Neural cell (in vitro differentiated cells): ENCODE results near the gene CARD9.

Experiments
- EP300 ChIP-seq: fragments of 450-650 bp; conservative IDR thresholded peaks from 2 replicates; pipeline ENCODE4 v1.6.1; 2014; ENCODE audit warnings: antibody characterized with exemption, mild to moderate bottlenecking, moderate library complexity; ENCODE audit not compliant: poor library complexity, severe bottlenecking
- EZH2 ChIP-seq: fragments of 200-600, 300-800 bp; shearing (Covaris generic), sonication (generic); IDR thresholded peaks from 2 replicates; pipeline ENCODE4 v1.6.1; 2014; ENCODE audit warnings: antibody characterized with exemption, low read length, borderline replicate concordance, mild to moderate bottlenecking; ENCODE audit not compliant: insufficient read depth, poor library complexity, severe bottlenecking
- POLR2AphosphoS5 ChIP-seq: IDR thresholded peaks from 2 replicates; pipeline ENCODE4 v1.6.1; 2012
- RAD21 ChIP-seq: fragments of 450-650 bp; conservative IDR thresholded peaks from 2 replicates; pipeline ENCODE4 v1.6.1; 2014; ENCODE audit warnings: antibody characterized with exemption, mild to moderate bottlenecking, moderate library complexity
- TF ChIP-seq, protein P1 (sequence below): IDR thresholded peaks from 2 replicates; pipeline ENCODE4 v1.6.1; 2012; ENCODE audit warnings: borderline replicate concordance
- TF ChIP-seq, protein P2 (sequence below): fragments of 450-650 bp; IDR thresholded peaks from 2 replicates; pipeline ENCODE4 v1.5.1; 2014; ENCODE audit warnings: antibody characterized with exemption, mild to moderate bottlenecking, moderate library complexity; ENCODE audit not compliant: poor library complexity, severe bottlenecking

DNA sequence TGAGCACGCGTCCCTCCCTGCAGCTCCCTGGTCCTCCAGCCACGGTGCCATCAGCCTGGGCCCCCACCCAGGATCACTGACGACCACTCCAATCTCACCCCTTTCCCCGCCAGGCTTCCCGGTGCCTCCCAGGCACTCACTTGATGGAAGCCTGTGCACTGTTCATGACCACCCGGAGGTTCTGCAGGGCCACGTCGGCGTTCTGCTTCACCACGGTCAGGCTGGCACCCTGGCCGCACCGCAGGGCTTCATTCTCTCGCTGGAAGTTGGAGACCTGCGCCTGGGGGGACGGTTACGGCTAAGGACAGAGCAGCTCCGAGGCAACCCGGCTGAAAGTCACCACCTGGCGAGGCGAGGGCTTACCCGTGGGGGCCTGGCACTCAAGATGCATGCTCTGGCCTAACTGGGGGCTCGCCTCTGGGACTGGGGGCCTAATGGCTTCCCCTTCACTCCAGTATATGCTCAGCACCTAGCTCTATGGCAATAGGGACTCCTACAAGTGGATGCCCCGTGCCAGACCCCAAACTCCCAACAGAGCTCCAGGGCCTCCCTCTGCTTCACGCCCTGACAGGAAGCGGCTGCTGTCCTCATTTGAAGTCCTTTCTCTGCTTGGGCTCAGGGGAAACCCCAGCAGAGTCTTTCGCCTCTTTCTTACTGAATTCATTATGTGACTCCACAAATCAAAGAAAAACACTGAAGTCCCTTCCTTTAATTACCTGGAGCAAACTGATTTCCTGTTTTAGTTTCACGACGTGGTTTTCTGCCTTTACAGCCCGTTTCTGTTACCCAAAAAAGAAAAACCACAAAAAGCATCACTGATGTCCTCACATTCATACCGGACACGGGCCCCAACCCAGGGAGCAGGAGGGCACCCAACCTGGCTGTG is 30.7 kb upstream of the CARD9 start:
- TF ChIP-seq, protein P1, sequence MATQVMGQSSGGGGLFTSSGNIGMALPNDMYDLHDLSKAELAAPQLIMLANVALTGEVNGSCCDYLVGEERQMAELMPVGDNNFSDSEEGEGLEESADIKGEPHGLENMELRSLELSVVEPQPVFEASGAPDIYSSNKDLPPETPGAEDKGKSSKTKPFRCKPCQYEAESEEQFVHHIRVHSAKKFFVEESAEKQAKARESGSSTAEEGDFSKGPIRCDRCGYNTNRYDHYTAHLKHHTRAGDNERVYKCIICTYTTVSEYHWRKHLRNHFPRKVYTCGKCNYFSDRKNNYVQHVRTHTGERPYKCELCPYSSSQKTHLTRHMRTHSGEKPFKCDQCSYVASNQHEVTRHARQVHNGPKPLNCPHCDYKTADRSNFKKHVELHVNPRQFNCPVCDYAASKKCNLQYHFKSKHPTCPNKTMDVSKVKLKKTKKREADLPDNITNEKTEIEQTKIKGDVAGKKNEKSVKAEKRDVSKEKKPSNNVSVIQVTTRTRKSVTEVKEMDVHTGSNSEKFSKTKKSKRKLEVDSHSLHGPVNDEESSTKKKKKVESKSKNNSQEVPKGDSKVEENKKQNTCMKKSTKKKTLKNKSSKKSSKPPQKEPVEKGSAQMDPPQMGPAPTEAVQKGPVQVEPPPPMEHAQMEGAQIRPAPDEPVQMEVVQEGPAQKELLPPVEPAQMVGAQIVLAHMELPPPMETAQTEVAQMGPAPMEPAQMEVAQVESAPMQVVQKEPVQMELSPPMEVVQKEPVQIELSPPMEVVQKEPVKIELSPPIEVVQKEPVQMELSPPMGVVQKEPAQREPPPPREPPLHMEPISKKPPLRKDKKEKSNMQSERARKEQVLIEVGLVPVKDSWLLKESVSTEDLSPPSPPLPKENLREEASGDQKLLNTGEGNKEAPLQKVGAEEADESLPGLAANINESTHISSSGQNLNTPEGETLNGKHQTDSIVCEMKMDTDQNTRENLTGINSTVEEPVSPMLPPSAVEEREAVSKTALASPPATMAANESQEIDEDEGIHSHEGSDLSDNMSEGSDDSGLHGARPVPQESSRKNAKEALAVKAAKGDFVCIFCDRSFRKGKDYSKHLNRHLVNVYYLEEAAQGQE, result no peak
- TF ChIP-seq, protein P2, sequence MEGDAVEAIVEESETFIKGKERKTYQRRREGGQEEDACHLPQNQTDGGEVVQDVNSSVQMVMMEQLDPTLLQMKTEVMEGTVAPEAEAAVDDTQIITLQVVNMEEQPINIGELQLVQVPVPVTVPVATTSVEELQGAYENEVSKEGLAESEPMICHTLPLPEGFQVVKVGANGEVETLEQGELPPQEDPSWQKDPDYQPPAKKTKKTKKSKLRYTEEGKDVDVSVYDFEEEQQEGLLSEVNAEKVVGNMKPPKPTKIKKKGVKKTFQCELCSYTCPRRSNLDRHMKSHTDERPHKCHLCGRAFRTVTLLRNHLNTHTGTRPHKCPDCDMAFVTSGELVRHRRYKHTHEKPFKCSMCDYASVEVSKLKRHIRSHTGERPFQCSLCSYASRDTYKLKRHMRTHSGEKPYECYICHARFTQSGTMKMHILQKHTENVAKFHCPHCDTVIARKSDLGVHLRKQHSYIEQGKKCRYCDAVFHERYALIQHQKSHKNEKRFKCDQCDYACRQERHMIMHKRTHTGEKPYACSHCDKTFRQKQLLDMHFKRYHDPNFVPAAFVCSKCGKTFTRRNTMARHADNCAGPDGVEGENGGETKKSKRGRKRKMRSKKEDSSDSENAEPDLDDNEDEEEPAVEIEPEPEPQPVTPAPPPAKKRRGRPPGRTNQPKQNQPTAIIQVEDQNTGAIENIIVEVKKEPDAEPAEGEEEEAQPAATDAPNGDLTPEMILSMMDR, result no peak
- no peak for TF ChIP-seq POLR2AphosphoS5
- TF ChIP-seq EP300, result no peak
- no peak for TF ChIP-seq EZH2
- no peak for TF ChIP-seq RAD21
